OCI-LY3 (cell line): ENCODE results near the gene RNF157.

Source experiments
- H2AFZ ChIP-seq: fragments of 200-600, 300-600 bp; shearing (Covaris generic); 2 replicates; pipeline ENCODE4 v1.6.0; 2014; ENCODE audit warnings: antibody characterized with exemption, low read depth, low read length
- H3K27ac ChIP-seq: fragments of 200-600, 300-600 bp; sonication (generic); 2 replicates; pipeline ENCODE4 v1.5.1; 2014; ENCODE audit warnings: mild to moderate bottlenecking, low read length, moderate library complexity, mixed read lengths
- H3K27me3 ChIP-seq: fragments of 200-600, 300-600 bp; sonication (generic); 2 replicates; pipeline ENCODE4 v1.6.1; 2014; ENCODE audit warnings: low read depth, low read length, mixed read lengths
- H3K36me3 ChIP-seq: fragments of 200-600, 300-600 bp; sonication (generic); replicated peaks from 2 replicates; pipeline ENCODE3; 2014; ENCODE audit warnings: low read depth, low read length, mixed read lengths
- H3K4me1 ChIP-seq: fragments of 300-600, 200-600 bp; sonication (generic); 2 replicates; pipeline ENCODE4 v1.6.1; 2014; ENCODE audit warnings: low read length, mixed read lengths
- H3K4me2 ChIP-seq: fragments of 200-600, 300-600 bp; sonication (generic); 2 replicates; pipeline ENCODE4 v1.6.1; 2014; ENCODE audit warnings: low read length, mixed read lengths
- H3K4me3 ChIP-seq: fragments of 300-600, 200-600 bp; sonication (generic); 2 replicates; pipeline ENCODE4 v1.5.1; 2014; ENCODE audit warnings: antibody characterized with exemption, mild to moderate bottlenecking, low read length, moderate library complexity
- H3K79me2 ChIP-seq: fragments of 300-600, 200-600 bp; shearing (Covaris generic); 2 replicates; pipeline ENCODE4 v1.6.1; 2014; ENCODE audit warnings: mild to moderate bottlenecking, low read length, mixed read lengths
- H3K9ac ChIP-seq: fragments of 300-600, 200-600 bp; shearing (Covaris generic); 2 replicates; pipeline ENCODE4 v1.6.0; 2014; ENCODE audit warnings: mild to moderate bottlenecking, low read length, moderate library complexity
- H3K9me3 ChIP-seq: fragments of 200-600, 300-600 bp; shearing (Covaris generic); 2 replicates; pipeline ENCODE4 v1.6.1; 2014; ENCODE audit warnings: low read length, mixed read lengths; ENCODE audit not compliant: insufficient read depth
- H4K20me1 ChIP-seq: fragments of 200-600, 300-600 bp; sonication (generic); 2 replicates; pipeline ENCODE4 v1.6.1; 2016; ENCODE audit warnings: low read length, mixed read lengths; ENCODE audit not compliant: insufficient read depth
- EZH2phosphoT487 ChIP-seq: fragments of 200-600 bp; shearing (Covaris generic); IDR thresholded peaks from 2 replicates; pipeline ENCODE4 v1.6.1; 2018; ENCODE audit warnings: antibody characterized with exemption, mixed run types, low read depth
- TF ChIP-seq, protein P1 (sequence below): fragments of 200-600, 300-600 bp; sonication (generic); IDR thresholded peaks from 2 replicates; pipeline ENCODE4 v1.5.1; 2014; ENCODE audit warnings: antibody characterized with exemption, low read length, low read depth

RNF157 gene

GRCh38 chr17:76124582-76125390, 115.5 kb downstream of the RNF157 start:
- H3K4me1 ChIP-seq, result peaks cover 3% of the 10 kb centered on the region; the same call in 1 of the 2 replicates
- H3K4me3 ChIP-seq, result no peak overlapping the region
- H2AFZ ChIP-seq, result no peak overlapping the region
- H4K20me1 ChIP-seq, result no peaks in the 10 kb centered on the region
- H3K27ac ChIP-seq, result no peak overlapping the region
- no peak overlapping the region for H3K4me2 ChIP-seq
- H3K27me3 ChIP-seq, result no peaks in the 10 kb centered on the region
- H3K9ac ChIP-seq, result no peak overlapping the region
- TF ChIP-seq EZH2phosphoT487, result no peak
- TF ChIP-seq, protein P1, sequence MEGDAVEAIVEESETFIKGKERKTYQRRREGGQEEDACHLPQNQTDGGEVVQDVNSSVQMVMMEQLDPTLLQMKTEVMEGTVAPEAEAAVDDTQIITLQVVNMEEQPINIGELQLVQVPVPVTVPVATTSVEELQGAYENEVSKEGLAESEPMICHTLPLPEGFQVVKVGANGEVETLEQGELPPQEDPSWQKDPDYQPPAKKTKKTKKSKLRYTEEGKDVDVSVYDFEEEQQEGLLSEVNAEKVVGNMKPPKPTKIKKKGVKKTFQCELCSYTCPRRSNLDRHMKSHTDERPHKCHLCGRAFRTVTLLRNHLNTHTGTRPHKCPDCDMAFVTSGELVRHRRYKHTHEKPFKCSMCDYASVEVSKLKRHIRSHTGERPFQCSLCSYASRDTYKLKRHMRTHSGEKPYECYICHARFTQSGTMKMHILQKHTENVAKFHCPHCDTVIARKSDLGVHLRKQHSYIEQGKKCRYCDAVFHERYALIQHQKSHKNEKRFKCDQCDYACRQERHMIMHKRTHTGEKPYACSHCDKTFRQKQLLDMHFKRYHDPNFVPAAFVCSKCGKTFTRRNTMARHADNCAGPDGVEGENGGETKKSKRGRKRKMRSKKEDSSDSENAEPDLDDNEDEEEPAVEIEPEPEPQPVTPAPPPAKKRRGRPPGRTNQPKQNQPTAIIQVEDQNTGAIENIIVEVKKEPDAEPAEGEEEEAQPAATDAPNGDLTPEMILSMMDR, result peak; percentile 24
- no peaks in the 10 kb centered on the region for H3K9me3 ChIP-seq
- no peaks in the 10 kb centered on the region for H3K79me2 ChIP-seq
- H3K36me3 ChIP-seq, result no peaks in the 10 kb centered on the region

GRCh38 chr17:76123749-76124581, 116.3 kb downstream of the RNF157 start:
- TF ChIP-seq, protein P1, result peak; percentile 48
- no peak for TF ChIP-seq EZH2phosphoT487
- Histone ChIP-seq H3K27ac (no peak overlapping the region), H3K4me3 (no peak overlapping the region), H2AFZ (no peak overlapping the region), H3K9ac (no peak overlapping the region), H4K20me1 (no peaks in the 10 kb centered on the region), H3K27me3 (no peaks in the 10 kb centered on the region), H3K36me3 (no peaks in the 10 kb centered on the region), H3K4me1 (peaks cover 3% of the 10 kb centered on the region; the same call in 1 of the 2 replicates), H3K79me2 (no peaks in the 10 kb centered on the region), H3K9me3 (no peaks in the 10 kb centered on the region), H3K4me2 (no peak overlapping the region)

GRCh38 chr17:76123191-76123499, 117.1 kb downstream of the RNF157 start:
- Histone ChIP-seq H3K27me3 (no peaks in the 10 kb centered on the region), H3K79me2 (no peaks in the 10 kb centered on the region), H3K27ac (no peak overlapping the region), H3K4me1 (peaks cover 3% of the 10 kb centered on the region; the same call in 1 of the 2 replicates), H3K4me2 (no peak overlapping the region), H3K9me3 (no peaks in the 10 kb centered on the region), H3K4me3 (no peak overlapping the region), H3K9ac (no peak overlapping the region), H3K36me3 (no peaks in the 10 kb centered on the region), H4K20me1 (no peaks in the 10 kb centered on the region), H2AFZ (no peak overlapping the region)
- TF ChIP-seq, protein P1, result no peak

- H3K4me3 ChIP-seq, result no peak overlapping the region
Observed at GRCh38 chr17:76122431-76123190, 117.7 kb downstream of the RNF157 start.

More at GRCh38 chr17:76122431-76123190, 117.7 kb downstream of the RNF157 start:
- Histone ChIP-seq H2AFZ (no peak overlapping the region), H3K27ac (no peak overlapping the region), H3K4me1 (peaks cover 3% of the 10 kb centered on the region; the same call in 1 of the 2 replicates), H3K9ac (no peak overlapping the region), H3K36me3 (no peaks in the 10 kb centered on the region), H3K79me2 (no peaks in the 10 kb centered on the region), H3K4me2 (no peak overlapping the region), H4K20me1 (no peaks in the 10 kb centered on the region), H3K27me3 (no peaks in the 10 kb centered on the region), H3K9me3 (no peaks in the 10 kb centered on the region)
- TF ChIP-seq, protein P1, result no peak
- TF ChIP-seq EZH2phosphoT487, result no peak
